HFFc6 (cell line): Measurements from ENCODE around the gene SENP5. TPM values are rescaled to one million over a fixed set of nuclear protein-coding genes. Genes with fewer than 3 reads are reported as not detected.

Experiments used
- DNase-seq: peaks from one replicate; pipeline ENCODE4 v3.0.0-alpha.2; 2018
- H3K27ac Mint-ChIP-seq: 2 replicates; pipeline ENCODE4 v1.8.0; 2020; ENCODE audit warnings: mild to moderate bottlenecking, mixed read lengths
- H3K27me3 Mint-ChIP-seq: 2 replicates; pipeline ENCODE4 v1.8.0; 2021; ENCODE audit warnings: mild to moderate bottlenecking, moderate library complexity, mixed read lengths; ENCODE audit not compliant: insufficient read depth
- H3K36me3 Mint-ChIP-seq: 2 replicates; pipeline ENCODE4 v1.8.0; 2021; ENCODE audit warnings: low read depth, mixed read lengths
- H3K4me1 Mint-ChIP-seq: 2 replicates; pipeline ENCODE4 v1.8.0; 2020; ENCODE audit warnings: low read depth, mixed read lengths
- H3K4me3 Mint-ChIP-seq: 2 replicates; pipeline ENCODE4 v1.8.0; 2020; ENCODE audit warnings: mild to moderate bottlenecking, moderate library complexity, mixed read lengths
- H3K9me3 Mint-ChIP-seq: 2 replicates; pipeline ENCODE4 v1.8.0; 2020; ENCODE audit warnings: mild to moderate bottlenecking, mixed read lengths
- total RNA-seq, 6 experiments: library from RNA; stranded (reverse); fragmentation: NEBNext Ultra II Directional; extraction: Animal tissue kit (Norgen Biotek cat#: 25700); gene quantifications; 2 replicates in 1 of 6; 3 replicates in 5 of 6; pipeline ENCODE4 v1.2.3, GENCODE V29; 2021
- TF ChIP-seq, protein P1 (sequence below): fragments of 200-600 bp; sonication (generic); IDR thresholded peaks from 2 replicates; pipeline ENCODE4 v1.5.0; 2021; ENCODE audit warnings: antibody characterized with exemption, mild to moderate bottlenecking

SENP5 gene
- total RNA-seq, 6 experiments from 2014 or later: 25.2 to 33.0 (median 29.1) TPM

DNA sequence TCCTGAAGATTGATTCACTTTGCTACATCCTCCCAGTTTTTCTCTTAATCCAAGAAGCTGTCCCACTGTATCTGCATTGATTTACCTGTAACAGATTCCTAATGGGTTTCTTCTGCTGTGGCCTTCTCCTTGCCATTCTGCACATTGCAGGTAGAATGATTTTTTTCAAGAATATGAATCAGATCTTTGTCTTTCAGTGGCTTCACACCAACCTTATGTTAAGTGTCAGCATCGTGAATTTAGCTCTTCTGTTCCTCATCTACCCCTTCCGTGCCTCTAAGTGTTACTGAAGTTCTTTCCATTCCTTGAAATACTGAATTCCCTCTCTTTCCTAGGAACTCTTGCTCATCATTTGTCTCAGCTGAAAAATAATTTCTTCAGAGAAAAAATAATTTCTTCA lies 7.5 kb downstream of the SENP5 start:
- Mint-ChIP-seq H3K9me3 (no peaks in the 10 kb centered on the region), H3K4me3 (no peak overlapping the region), H3K4me1 (peaks cover 31% of the 10 kb centered on the region), H3K36me3 (no peaks in the 10 kb centered on the region; the same call in 1 of the 2 replicates), H3K27me3 (no peaks in the 10 kb centered on the region), H3K27ac (no peak overlapping the region)
- no peak for DNase-seq
- TF ChIP-seq, protein P1, sequence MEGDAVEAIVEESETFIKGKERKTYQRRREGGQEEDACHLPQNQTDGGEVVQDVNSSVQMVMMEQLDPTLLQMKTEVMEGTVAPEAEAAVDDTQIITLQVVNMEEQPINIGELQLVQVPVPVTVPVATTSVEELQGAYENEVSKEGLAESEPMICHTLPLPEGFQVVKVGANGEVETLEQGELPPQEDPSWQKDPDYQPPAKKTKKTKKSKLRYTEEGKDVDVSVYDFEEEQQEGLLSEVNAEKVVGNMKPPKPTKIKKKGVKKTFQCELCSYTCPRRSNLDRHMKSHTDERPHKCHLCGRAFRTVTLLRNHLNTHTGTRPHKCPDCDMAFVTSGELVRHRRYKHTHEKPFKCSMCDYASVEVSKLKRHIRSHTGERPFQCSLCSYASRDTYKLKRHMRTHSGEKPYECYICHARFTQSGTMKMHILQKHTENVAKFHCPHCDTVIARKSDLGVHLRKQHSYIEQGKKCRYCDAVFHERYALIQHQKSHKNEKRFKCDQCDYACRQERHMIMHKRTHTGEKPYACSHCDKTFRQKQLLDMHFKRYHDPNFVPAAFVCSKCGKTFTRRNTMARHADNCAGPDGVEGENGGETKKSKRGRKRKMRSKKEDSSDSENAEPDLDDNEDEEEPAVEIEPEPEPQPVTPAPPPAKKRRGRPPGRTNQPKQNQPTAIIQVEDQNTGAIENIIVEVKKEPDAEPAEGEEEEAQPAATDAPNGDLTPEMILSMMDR: no peak

DNA sequence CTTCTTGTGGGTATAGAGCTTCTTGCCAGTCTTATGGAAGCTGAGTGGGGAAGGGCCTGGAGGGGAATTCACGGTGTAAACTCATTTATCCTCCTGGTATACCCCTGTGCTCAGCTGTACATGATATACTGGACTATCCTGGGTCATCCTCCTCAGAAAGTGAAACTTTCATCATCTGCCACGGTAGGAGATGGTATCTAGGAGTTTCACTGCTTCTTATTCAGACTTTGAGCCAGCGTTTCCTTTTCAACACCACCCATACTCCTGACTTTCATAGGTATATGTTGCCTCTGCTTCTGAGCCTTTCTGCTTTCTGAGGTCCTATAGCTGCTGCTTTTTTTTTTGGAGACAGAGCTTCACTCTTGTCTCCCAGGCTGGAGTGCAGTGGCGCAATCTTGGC lies 15.6 kb downstream of the SENP5 start:
- no peaks in the 10 kb centered on the region for H3K36me3 Mint-ChIP-seq
- H3K4me1 Mint-ChIP-seq: peaks cover 22% of the 10 kb centered on the region
- H3K9me3 Mint-ChIP-seq: no peaks in the 10 kb centered on the region
- H3K27ac Mint-ChIP-seq: no peak overlapping the region
- no peak for DNase-seq
- TF ChIP-seq, protein P1: no peak
- no peaks in the 10 kb centered on the region for H3K27me3 Mint-ChIP-seq
- no peak overlapping the region for H3K4me3 Mint-ChIP-seq

DNA sequence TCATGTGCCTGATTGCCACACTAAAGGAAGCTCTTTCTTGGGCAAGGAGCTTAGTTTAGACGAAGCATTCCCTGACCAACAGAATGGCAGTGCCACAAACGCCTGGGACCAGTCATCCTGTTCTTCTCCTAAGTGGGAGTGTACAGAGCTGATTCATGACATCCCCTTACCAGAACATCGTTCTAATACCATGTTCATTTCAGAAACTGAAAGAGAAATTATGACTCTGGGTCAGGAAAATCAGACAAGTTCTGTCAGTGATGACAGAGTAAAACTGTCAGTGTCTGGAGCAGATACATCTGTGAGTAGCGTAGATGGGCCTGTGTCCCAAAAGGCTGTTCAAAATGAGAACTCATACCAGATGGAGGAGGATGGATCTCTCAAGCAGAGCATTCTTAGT lies 18.4 kb downstream of the SENP5 start:
- no peak overlapping the region for H3K27ac Mint-ChIP-seq
- no peak overlapping the region for H3K4me3 Mint-ChIP-seq
- H3K27me3 Mint-ChIP-seq: no peaks in the 10 kb centered on the region
- TF ChIP-seq, protein P1: no peak
- H3K9me3 Mint-ChIP-seq: no peaks in the 10 kb centered on the region
- no peaks in the 10 kb centered on the region for H3K36me3 Mint-ChIP-seq
- H3K4me1 Mint-ChIP-seq: peaks cover 15% of the 10 kb centered on the region; the same call in 1 of the 2 replicates
- DNase-seq: no peak

- Mint-ChIP-seq H3K36me3 (no peaks in the 10 kb centered on the region; the same call in 1 of the 2 replicates), H3K4me1 (peaks cover 7% of the 10 kb centered on the region; the same call in 1 of the 2 replicates), H3K27ac (no peak overlapping the region), H3K9me3 (no peaks in the 10 kb centered on the region), H3K4me3 (no peak overlapping the region), H3K27me3 (no peaks in the 10 kb centered on the region)
- TF ChIP-seq, protein P1: no peak
- no peak for DNase-seq
Observed at GRCh38 chr3:196889844-196890708, 22.4 kb downstream of the SENP5 start.

DNA sequence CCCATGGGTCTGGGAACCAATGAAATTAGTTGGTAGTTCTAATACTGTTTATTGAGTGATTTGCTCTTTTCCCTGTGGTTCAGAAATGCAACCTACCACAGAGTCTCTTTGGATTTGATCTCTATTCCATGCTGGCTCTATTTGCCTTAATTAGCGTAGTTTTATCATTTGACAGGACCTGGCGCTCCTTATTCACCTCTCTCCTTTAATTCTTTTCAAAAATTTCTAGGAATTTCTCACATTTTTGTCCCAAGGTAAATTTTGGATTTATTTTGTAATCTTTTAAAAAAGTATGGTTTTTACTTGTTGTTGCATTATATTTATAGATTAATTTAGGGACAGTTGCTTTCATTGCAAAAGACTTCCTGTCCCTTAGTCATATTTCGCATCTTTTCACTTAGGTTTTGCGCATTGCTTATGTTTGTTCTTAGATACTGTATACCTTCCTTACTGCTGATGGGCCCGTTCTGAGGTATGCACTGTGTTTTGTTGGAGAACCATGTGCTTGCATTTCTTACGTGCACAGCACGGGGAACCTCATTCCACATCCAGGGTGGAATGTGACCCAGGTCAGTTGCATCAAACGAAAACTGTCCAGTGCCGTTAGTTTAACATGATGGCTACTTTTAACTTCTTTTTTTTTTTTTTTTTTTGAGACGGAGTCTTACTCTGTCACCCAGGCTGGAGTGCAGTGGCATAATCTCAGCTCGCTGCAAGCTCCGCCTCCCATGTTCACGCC lies 27.0 kb downstream of the SENP5 start:
- no peak overlapping the region for H3K27ac Mint-ChIP-seq
- H3K9me3 Mint-ChIP-seq: no peaks in the 10 kb centered on the region
- TF ChIP-seq, protein P1: no peak
- no peak overlapping the region for H3K4me3 Mint-ChIP-seq
- 0 out of 2 replicates have a peak, but pooled peaks cover 5% of the 10 kb centered on the region for H3K4me1 Mint-ChIP-seq
- DNase-seq: no peak
- H3K36me3 Mint-ChIP-seq: peaks cover 3% of the 10 kb centered on the region; the same call in 1 of the 2 replicates
- no peaks in the 10 kb centered on the region for H3K27me3 Mint-ChIP-seq
